Ovary (tissue), 3 donors: ENCODE data around the gene PPM1A.

Experiments used
- POLR2A ChIP-seq: fragments of 450-650 bp; IDR thresholded peaks from one replicate; pipeline ENCODE4 v1.6.1; 2017; ENCODE audit warnings: antibody characterized with exemption, mild to moderate bottlenecking, moderate library complexity
- TF ChIP-seq, protein P1 (sequence below), 3 donors: fragments of 450-650 bp in 2 of 3; fragments of 200-600 bp in 1 of 3; IDR thresholded peaks; one replicate each; pipeline versions ENCODE4 v1.5.1 to v1.8.0; 2016 to 2022; ENCODE audit warnings: antibody characterized with exemption in 3 of 3, mild to moderate bottlenecking in 1 of 3
- donor health status: DM: no; HTN: no; CAD: no.

DNA sequence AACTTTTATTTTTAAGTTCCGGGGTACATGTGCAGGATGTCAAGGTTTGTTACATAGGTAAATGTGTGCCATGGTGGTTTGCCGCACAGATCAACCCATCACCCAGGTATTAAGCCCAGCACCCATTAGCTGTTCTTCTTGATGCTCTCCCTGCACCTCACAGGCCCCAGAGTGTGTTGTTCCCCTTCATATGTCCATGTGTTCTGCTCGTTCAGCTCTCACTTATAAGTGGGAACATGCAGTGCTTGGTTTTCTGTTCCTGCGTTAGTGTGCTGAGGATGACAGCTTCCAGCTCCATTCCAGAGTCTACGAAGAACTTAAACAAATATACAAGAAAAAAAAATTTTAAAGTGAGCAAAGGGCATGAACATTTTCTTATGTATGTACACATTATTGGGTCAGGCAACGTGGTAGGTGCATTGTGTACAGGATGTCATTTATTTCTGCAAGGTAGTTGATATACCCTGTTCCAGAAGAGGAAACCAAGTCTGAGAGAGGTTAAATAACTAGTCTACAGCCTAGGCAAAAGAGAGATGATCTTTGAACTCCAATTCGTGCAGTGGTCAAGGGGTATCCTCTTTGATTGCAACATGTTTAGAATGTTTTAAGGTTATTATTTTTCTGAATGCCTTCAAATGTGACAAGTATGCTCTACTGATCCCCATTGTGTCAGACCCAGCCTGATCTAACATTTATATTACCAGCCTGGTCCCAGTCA is 8.7 kb upstream of the PPM1A start:
- TF ChIP-seq, protein P1, sequence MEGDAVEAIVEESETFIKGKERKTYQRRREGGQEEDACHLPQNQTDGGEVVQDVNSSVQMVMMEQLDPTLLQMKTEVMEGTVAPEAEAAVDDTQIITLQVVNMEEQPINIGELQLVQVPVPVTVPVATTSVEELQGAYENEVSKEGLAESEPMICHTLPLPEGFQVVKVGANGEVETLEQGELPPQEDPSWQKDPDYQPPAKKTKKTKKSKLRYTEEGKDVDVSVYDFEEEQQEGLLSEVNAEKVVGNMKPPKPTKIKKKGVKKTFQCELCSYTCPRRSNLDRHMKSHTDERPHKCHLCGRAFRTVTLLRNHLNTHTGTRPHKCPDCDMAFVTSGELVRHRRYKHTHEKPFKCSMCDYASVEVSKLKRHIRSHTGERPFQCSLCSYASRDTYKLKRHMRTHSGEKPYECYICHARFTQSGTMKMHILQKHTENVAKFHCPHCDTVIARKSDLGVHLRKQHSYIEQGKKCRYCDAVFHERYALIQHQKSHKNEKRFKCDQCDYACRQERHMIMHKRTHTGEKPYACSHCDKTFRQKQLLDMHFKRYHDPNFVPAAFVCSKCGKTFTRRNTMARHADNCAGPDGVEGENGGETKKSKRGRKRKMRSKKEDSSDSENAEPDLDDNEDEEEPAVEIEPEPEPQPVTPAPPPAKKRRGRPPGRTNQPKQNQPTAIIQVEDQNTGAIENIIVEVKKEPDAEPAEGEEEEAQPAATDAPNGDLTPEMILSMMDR (IDR thresholded peaks at IDR 0.05) = no peak
- no peak for TF ChIP-seq POLR2A
